Astrocyte (in vitro differentiated cells and primary cell): Measurements from ENCODE around the gene HRC.

ENCODE experiments used
- EZH2 ChIP-seq: IDR thresholded peaks from 2 replicates; pipeline ENCODE4 v1.6.1; 2012; ENCODE audit warnings: mild to moderate bottlenecking, low read length, inconsistent platforms; ENCODE audit not compliant: insufficient read depth
- TF ChIP-seq, protein P1 (sequence below): IDR thresholded peaks from 2 replicates; pipeline ENCODE4 v1.5.1; 2011; ENCODE audit warnings: low read depth, mild to moderate bottlenecking, inconsistent platforms, low read length, moderate library complexity; ENCODE audit not compliant: insufficient read depth

DNA sequence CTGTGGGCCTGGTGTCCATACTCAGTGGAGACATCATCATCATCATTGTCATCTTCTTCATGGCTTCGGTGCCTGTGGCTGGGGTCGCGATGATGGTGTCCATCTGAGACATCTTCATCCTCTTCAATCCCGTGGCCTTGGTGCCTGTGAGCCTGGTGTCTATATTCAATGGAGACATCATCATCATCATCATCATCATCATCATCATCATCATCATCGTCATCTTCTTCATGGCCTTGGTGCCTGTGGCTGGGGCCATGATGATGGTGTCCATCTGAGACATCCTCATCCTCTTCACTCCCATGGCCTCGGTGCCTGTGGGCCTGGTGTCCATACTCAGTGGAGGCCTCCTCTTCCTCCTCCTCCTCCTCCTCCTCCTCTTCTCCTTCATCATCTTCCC is 917 bp downstream of the HRC start:
- TF ChIP-seq EZH2: no peak
- TF ChIP-seq, protein P1, sequence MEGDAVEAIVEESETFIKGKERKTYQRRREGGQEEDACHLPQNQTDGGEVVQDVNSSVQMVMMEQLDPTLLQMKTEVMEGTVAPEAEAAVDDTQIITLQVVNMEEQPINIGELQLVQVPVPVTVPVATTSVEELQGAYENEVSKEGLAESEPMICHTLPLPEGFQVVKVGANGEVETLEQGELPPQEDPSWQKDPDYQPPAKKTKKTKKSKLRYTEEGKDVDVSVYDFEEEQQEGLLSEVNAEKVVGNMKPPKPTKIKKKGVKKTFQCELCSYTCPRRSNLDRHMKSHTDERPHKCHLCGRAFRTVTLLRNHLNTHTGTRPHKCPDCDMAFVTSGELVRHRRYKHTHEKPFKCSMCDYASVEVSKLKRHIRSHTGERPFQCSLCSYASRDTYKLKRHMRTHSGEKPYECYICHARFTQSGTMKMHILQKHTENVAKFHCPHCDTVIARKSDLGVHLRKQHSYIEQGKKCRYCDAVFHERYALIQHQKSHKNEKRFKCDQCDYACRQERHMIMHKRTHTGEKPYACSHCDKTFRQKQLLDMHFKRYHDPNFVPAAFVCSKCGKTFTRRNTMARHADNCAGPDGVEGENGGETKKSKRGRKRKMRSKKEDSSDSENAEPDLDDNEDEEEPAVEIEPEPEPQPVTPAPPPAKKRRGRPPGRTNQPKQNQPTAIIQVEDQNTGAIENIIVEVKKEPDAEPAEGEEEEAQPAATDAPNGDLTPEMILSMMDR: no peak
